ENCODE data around the gene PPP2R2C. TPM values are rescaled to one million over a fixed set of nuclear protein-coding genes. Genes with fewer than 3 reads are reported as not detected.

Gene PPP2R2C
- total and polyA plus RNA-seq, 2 of the 4 experiments (the other 2 are of a cell fraction): 0.03 TPM; not detected in 1

GRCh38 chr4:6513678-6514077 is 41.3 kb upstream of the PPP2R2C start:
- Histone ChIP-seq H3K9me3 (ENCODE audit: control insufficient read depth, insufficient read depth, low read length) (peaks cover 2% of the 10 kb centered on the region; the same call in 1 of the 2 replicates), H3K4me2 (ENCODE audit: low read depth, low read length) (no peak overlapping the region), H2BK120ac (ENCODE audit: low read depth, low read length) (no peak overlapping the region), H3K27me3 (ENCODE audit: control insufficient read depth, insufficient read depth, low read length) (0 out of 2 replicates have a peak, but pooled peaks cover 2% of the 10 kb centered on the region), H3K4ac (ENCODE audit: low read depth, low read length) (no peak overlapping the region), H4K5ac (ENCODE audit: low read depth, low read length) (no peak overlapping the region), H3K9me1 (ENCODE audit: insufficient read depth, low read length) (no peaks in the 10 kb centered on the region), H3K4me3 (ENCODE audit: insufficient read depth, low read depth, low read length) (no peak overlapping the region), H2AFZ (replicated peaks; ENCODE audit: low read length, poor library complexity) (no peak overlapping the region), H4K91ac (ENCODE audit: insufficient read depth, low read depth, low read length) (no peak overlapping the region), H2BK15ac (ENCODE audit: low read depth, low read length) (no peak overlapping the region), H4K8ac (ENCODE audit: low read depth in 2 of 2, low read length in 2 of 2) (no peak overlapping the region), H3K14ac (replicated peaks; ENCODE audit: low read depth, low read length) (no peak overlapping the region), H2AK9ac (replicated peaks; ENCODE audit: low read depth, low read length, poor library complexity) (no peak overlapping the region), H3K79me1 (ENCODE audit: low read depth in 1 of 2, low read length in 2 of 2) (no peaks in the 10 kb centered on the region), H2BK20ac (ENCODE audit: low read depth, low read length) (no peak overlapping the region), H3K9ac (ENCODE audit: low read depth, low read length) (no peak overlapping the region), H3K4me1 (ENCODE audit: control insufficient read depth, insufficient read depth, low read length) (no peaks in the 10 kb centered on the region), H3K36me3 (ENCODE audit: control insufficient read depth, insufficient read depth, low read length) (no peaks in the 10 kb centered on the region), H3K56ac (ENCODE audit: extremely low read depth, insufficient read depth, low read length) (no peak overlapping the region), H3K27ac (ENCODE audit: insufficient read depth, low read length) (no peak overlapping the region), H3K23ac (ENCODE audit: low read depth, low read length) (no peak overlapping the region), H4K20me1 (ENCODE audit: insufficient read depth, low read length) (no peaks in the 10 kb centered on the region), H3K18ac (ENCODE audit: low read depth, low read length) (no peak overlapping the region), H2BK5ac (ENCODE audit: low read depth, low read length, poor library complexity, severe bottlenecking) (no peak overlapping the region), H2AK5ac (ENCODE audit: low read depth, low read length) (no peak overlapping the region)
- no TSS peak for BruUV-seq (replicated peaks)
- no peak for TF ChIP-seq MAZ (IDR thresholded peaks at IDR 0.05; ENCODE audit: borderline replicate concordance, low read depth, low read length)
- TF ChIP-seq USF2 (IDR thresholded peaks at IDR 0.05; ENCODE audit: low read depth, low read length): no peak
- TF ChIP-seq, protein P1, sequence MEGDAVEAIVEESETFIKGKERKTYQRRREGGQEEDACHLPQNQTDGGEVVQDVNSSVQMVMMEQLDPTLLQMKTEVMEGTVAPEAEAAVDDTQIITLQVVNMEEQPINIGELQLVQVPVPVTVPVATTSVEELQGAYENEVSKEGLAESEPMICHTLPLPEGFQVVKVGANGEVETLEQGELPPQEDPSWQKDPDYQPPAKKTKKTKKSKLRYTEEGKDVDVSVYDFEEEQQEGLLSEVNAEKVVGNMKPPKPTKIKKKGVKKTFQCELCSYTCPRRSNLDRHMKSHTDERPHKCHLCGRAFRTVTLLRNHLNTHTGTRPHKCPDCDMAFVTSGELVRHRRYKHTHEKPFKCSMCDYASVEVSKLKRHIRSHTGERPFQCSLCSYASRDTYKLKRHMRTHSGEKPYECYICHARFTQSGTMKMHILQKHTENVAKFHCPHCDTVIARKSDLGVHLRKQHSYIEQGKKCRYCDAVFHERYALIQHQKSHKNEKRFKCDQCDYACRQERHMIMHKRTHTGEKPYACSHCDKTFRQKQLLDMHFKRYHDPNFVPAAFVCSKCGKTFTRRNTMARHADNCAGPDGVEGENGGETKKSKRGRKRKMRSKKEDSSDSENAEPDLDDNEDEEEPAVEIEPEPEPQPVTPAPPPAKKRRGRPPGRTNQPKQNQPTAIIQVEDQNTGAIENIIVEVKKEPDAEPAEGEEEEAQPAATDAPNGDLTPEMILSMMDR (conservative IDR thresholded peaks at IDR 0.05; ENCODE audit: low read depth, low read length): no peak
- TF ChIP-seq ELK1 (IDR thresholded peaks at IDR 0.05; ENCODE audit: borderline replicate concordance, low read depth, low read length): no peak
- TF ChIP-seq POLR2A (IDR thresholded peaks at IDR 0.05; ENCODE audit: low read depth, low read length): no peak
- TF ChIP-seq BHLHE40 (IDR thresholded peaks at IDR 0.05; ENCODE audit: low read depth, low read length): no peak
- TF ChIP-seq RAD21 (IDR thresholded peaks at IDR 0.05; ENCODE audit: low read length): no peak
- TF ChIP-seq NFE2L2 (IDR thresholded peaks at IDR 0.05; ENCODE audit: low read depth, low read length): no peak
- no peak for TF ChIP-seq RCOR1 (IDR thresholded peaks at IDR 0.05; ENCODE audit: insufficient replicate concordance, low read length)
- ChIA-PET CTCF (no interaction called here), POLR2A (ENCODE audit: unreplicated experiment) (no interaction called here)
- in situ Hi-C loops (cut with MboI; ENCODE audit: low sequenced_read_pairs) (no loop called here), intact Hi-C loops (cut with micrococcal nuclease) (no loop called here), dilution Hi-C loops (cut with HindIII; ENCODE audit: low sequenced_read_pairs, unreplicated experiment) (no loop called here)
- ATAC-seq (ENCODE audit: low read depth) (no peak), DNase-seq (no peak)
- WGBS, 2 experiments (ENCODE audit: extremely low coverage in 2 of 2, insufficient read length in 1 of 2): no CpG with 5 or more reads among the region's 3 CpGs

Data from IMR-90 (cell line).